GM21529 (cell line): Measurements from ENCODE around the gene COG6.

Experiments
- ATAC-seq: cut with Tn5 transposase; IDR thresholded peaks from one replicate; pipeline ENCODE4 v1.9.1; 2021; ENCODE audit not compliant: unreplicated experiment

COG6 gene

DNA sequence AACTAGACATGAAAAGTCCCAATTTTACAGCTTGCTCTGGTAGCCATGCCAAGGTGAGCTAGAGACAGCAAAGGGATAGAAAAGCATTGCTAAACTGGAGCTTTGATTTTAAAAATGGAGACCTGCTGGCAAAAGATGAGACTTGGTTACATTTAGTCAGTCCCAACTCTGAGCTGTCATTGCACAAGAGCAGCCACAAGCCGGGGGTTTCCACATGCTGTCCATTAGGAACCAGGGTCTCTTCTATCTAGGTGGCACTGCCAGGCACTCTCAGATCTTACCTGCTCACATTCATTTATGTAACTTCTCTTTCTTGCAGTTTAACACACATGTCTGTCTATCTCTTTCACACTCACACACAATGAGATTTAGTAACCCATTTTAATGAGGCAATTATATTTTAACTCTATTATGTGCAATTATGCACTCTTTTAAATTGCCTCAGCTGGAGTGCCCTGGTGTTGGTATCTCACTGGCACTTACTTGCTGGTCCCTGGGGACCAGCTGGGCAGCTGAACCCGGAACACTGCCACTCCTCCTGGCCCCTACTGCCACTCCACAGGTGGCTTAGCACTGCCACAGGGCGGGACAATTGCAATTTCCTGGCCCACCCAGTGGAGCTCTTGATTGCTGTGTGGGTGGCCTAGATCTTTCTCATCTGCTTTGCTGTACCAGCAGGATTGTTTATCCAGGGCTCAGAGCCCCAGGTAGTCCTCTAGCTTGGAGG is 112.5 kb downstream of the COG6 start:
- ATAC-seq, result no peak

DNA sequence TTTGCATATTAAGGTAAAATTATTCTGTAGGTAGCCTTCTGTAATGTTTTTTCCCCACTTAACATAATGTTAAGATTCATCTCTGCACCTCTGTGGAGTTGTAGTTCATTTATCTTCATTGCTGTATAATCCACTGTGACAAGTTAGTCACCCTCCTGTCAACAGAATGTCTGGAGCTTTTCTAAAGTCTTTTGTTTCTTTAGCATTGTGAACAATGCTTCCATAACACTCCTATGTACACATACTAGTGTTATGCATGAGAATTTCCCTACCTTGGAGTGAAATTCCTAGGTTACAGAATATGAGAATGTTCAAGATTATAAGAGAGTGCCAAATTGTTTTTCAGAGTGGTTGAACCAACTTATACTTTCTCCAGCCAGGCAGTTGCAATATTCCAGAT is 113.5 kb downstream of the COG6 start:
- ATAC-seq, result no peak

- no peak for ATAC-seq
These were observed 115.0 kb downstream of the COG6 start for GRCh38 chr13:39770221-39771090.

DNA sequence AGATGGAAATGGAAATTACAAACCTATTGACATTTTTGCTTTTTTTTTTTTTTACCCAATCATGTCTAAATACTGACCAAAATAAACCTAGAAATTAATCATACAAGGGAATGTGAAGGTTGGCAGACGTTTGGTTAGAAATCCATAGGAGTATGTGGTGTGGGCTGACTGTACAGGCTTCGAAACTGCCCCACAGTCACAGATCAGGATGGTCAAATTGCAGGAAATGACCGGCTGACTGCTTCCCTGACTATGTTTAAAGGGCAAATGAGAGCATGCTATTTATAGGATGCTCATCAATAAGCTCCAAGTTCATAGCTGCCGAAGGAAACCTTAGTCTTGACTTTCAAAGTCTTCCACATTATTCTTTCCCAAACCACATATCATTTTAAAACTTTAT is 118.4 kb downstream of the COG6 start:
- ATAC-seq, result no peak

DNA sequence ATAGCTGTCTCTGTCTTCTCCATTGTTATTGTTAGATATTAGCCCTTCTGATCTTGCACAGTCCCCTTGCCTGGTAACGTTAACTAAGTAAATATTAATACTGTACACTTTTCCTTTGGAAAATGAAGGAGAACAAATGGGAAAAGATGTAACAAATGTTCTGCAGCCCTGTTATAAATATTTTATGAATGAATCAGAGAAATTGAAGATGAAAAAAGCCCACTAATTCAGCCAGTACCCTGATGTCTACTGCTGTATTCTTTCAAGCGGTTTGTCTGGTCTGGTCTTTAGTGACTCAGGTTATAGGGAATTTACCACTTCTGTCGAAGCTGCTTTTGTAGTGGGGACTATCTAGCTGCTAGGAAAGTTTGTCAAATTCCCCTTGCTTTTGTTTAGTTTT is 121.0 kb downstream of the COG6 start:
- ATAC-seq, result peak; percentile 81

DNA sequence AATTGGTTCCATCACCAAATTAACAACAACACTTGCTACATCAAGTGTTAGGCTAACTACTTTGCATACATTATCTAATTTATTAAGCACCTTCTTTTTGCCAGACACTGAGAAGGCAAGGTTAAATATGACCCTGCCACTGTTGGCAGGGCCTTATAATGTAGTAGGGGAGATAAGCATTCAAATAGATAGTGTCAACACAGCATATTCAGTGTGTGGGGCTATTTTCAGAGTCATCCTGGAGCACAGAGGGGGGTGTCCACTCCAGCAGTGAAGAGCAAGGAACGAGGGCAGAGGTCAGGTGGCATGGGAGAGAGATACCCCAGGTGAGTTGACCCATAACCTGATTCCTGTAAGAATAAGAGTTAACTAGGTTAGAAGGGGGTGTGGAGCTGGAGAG is 121.6 kb downstream of the COG6 start:
- no peak for ATAC-seq

DNA sequence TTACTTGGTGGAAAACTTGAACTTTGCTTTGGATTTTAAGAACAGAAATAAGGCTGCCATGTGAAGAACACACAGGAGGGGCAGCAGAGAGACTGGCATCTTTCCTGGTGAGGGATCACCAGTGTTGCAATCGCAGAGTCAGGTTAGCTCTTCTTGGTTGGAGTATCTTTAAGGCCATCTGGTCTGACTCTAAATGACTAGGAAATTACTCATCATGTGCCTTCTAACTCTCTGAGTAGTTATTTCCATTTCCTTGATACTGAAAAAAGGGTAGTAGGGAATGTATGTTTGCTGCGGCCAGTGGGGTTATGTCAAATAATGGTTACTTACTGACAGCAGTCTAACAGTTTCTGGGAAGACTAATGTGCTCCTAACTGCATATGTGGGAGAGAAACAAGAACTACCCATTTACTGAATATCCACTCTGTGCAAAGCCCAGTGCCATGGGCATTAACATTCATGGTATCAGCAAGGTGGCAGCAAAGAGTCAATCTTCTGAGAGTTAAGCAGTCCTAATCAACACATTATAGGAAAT is 122.1 kb downstream of the COG6 start:
- ATAC-seq, result no peak

- ATAC-seq, result no peak
These were observed 124.1 kb downstream of the COG6 start for GRCh38 chr13:39779337-39780265.

DNA sequence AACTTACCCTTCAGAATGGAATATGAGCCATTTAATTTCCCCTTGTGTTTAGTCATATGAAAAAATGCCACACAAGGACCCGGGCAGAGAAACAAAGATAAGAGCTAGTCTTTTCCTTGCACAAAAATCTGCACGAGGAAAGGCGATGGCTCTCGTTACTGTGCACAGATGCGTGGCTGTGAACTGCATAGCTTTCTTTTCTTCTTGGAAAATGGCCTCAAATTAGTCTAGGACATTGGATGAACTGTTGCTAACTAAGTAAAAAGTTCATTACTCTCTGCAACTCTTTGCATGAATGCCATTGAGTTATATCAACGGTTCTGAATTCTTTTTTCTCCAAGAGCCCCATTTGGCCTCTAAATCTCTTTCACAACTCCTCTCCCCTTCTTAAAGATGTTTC is 125.2 kb downstream of the COG6 start:
- no peak for ATAC-seq

DNA sequence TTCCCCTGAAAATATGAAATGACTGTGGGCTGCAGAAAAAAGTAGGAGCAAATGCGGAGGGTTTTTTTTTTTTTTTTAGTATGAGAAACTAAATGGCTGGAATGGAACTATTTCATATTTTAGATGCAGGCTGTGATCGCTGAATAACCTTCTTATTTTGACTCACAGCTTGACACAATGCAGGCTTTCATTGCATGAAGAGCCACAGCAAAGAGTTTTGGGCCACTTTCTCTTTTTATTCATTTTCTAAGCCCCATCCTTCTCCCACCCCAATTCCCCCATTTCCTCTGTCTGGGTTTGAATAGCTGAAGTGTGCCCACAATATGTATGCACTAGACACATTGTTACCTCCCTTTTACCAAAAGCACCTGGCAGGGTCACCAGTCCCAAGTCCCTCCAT is 125.9 kb downstream of the COG6 start:
- ATAC-seq, result no peak

GRCh38 chr13:39783051-39783450 is 127.6 kb downstream of the COG6 start:
- no peak for ATAC-seq

- ATAC-seq, result no peak
These were observed 128.9 kb downstream of the COG6 start for GRCh38 chr13:39784347-39784746.

GRCh38 chr13:39786091-39786490 is 130.6 kb downstream of the COG6 start:
- no peak for ATAC-seq

DNA sequence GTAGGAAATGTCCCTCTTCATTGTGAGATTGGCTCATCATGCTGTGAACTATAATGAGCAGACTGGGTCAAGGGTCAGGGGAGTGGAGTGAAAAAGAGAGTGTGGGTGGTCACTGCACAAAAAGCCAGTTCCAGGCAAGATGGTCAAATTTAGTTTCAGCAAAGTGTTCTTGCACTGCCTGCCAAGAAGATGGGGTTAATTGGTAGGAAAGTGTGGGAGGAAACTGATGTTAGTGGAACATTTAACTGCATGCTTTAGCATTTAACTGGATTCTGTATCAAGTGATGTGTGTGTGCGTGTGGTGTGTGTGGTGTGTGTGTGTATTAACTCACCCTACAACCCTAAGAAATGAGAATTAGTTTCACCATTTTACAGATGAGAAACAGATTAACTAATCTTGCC is 131.6 kb downstream of the COG6 start:
- ATAC-seq, result no peak

DNA sequence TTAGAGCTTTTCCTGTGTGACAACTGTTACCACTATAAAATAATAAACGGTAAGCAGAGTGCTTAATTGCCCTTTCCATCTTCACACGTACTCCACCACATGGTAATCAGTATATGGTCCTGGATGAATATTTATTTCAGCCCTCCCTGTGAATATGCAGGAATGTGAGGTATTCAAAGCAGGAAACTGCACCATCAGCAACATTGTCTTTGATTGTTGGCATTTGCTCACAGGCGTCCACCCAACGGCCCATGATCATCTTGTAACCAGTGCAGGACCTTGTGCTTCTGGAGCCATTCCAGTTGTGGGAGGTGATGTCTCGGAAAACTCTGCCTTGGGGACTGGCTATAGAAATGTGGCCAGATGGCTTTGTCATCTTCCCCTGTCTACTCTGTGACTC is 132.6 kb downstream of the COG6 start:
- ATAC-seq, result no peak

DNA sequence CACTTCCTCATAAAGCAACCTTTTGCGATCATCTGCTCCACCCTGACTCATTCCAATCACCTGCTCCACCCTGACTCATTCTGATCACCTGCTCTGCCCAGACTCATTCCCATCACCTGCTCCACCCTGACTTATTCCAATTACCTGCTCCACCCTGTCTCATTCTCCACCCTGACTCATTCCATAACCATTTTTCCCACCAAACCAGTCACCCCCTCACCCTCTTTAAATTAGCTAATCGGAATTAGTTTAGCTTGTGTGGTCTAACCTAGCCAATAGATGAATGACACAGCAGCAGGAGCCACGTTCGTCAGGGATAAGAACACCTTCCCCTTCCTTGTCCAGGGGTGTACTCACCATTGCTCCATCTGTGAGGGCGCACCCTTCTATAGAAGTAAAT is 134.0 kb downstream of the COG6 start:
- no peak for ATAC-seq
